ENCODE results near the gene RAB15. TPM values are rescaled to one million over a fixed set of nuclear protein-coding genes. Genes with fewer than 3 reads are reported as not detected.

The RAB15 gene
- total and polyA plus RNA-seq, 2 of the 8 experiments (the other 6 are each of a cell fraction or from before 2014, with no cell fraction given): 38.8 to 58.1 TPM

DNA sequence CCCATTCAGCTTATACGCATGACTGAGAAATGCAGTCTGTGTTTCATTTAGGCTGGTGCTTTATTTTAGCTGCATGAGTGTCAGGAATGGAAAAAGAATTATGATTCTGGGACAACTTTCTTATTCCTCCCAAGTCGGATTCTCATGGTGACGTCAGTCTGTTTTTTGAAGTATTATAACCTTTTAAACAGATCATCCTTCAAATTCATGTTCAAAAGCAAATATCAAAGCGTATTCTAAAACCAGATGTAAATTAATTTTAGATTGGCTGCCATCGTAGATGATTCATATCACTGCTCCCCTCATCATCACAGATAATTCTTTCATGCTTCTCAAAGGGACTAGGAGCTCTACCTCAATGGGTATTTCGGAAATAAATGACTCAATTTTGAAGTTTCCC, 29.6 kb upstream of the RAB15 start:
- Histone ChIP-seq H3K79me1 (ENCODE audit: low read depth, low read length) (no peaks in the 10 kb centered on the region; the same call in 1 of the 2 replicates), H3K18ac (ENCODE audit: extremely low read depth, low read length) (no peak overlapping the region), H2AK5ac (ENCODE audit: low read depth, low read length) (no peak overlapping the region), H2AFZ (ENCODE audit: low read length) (no peak overlapping the region), H3K4ac (replicated peaks; ENCODE audit: insufficient read length, low read depth, low read length) (no peak overlapping the region), H2BK20ac (ENCODE audit: low read length) (no peak overlapping the region), H3K4me2 (ENCODE audit: insufficient read depth in 1 of 2, low read depth in 2 of 2, low read length in 2 of 2) (no peak overlapping the region), H2BK5ac (ENCODE audit: low read depth, low read length) (no peak overlapping the region), H2BK120ac (replicated peaks; ENCODE audit: low read depth, low read length) (no peak overlapping the region), H4K8ac (ENCODE audit: extremely low read depth, insufficient read depth, low read length) (no peak overlapping the region), H3K9me3 (ENCODE audit: insufficient read depth in 2 of 2, low read depth in 1 of 2, low read length in 1 of 2) (no peaks in the 10 kb centered on the region), H4K20me1 (replicated peaks in 1 of 2; ENCODE audit: control insufficient read depth in 1 of 2, insufficient read depth in 2 of 2, low read length in 2 of 2) (no peaks in the 10 kb centered on the region), H4K5ac (ENCODE audit: insufficient read length, low read depth, low read length) (no peak overlapping the region), H4K91ac (replicated peaks; ENCODE audit: insufficient read length, low read length) (no peak overlapping the region), H2BK15ac (ENCODE audit: low read length) (no peak overlapping the region), H3K27me3 (replicated peaks in 1 of 4; ENCODE audit: control insufficient read depth in 3 of 4, extremely low read depth in 1 of 4, insufficient read depth in 3 of 4, low read length in 3 of 4) (no peaks in the 10 kb centered on the region), H3K4me3 (ENCODE audit: extremely low read depth in 1 of 4, insufficient read depth in 2 of 4, low read depth in 3 of 4, low read length in 4 of 4) (no peak overlapping the region), H3K9ac (replicated peaks in 1 of 4; ENCODE audit: extremely low read depth in 1 of 4, low read depth in 3 of 4, low read length in 3 of 4) (no peak overlapping the region), H3K14ac (ENCODE audit: insufficient read length) (no peak overlapping the region), H3K23ac (ENCODE audit: insufficient read length) (no peak overlapping the region), H3K4me1 (replicated peaks in 1 of 4; ENCODE audit: control insufficient read depth in 3 of 4, insufficient read depth in 4 of 4, low read length in 3 of 4) (peaks cover 0 to 2% (median 0%) of the 10 kb centered on the region in 4 experiments; a peak in 3 of 7 replicates), H3K36me3 (ENCODE audit: control insufficient read depth in 2 of 4, insufficient read depth in 4 of 4, low read length in 3 of 4) (no peaks in the 10 kb centered on the region), H3K79me2 (ENCODE audit: control insufficient read depth in 1 of 2, insufficient read depth in 2 of 2, low read length in 2 of 2) (no peaks in the 10 kb centered on the region; a peak in 1 of 4 replicates), H3K56ac (replicated peaks; ENCODE audit: insufficient read length, low read depth, low read length) (no peak overlapping the region), H2BK12ac (ENCODE audit: low read depth, low read length) (no peak overlapping the region), H3K27ac (ENCODE audit: low read depth, low read length) (no peak overlapping the region), H3K23me2 (ENCODE audit: low read depth, low read length) (no peaks in the 10 kb centered on the region)
- FAIRE-seq (no peak), DNase-seq (ENCODE audit: low read depth in 1 of 2, low spot score in 2 of 2) (no peak)
- POLR2A ChIA-PET (ENCODE audit: partially characterized antibody): no interaction called here
- 94% methylated on average over 6 of the region's 6 CpGs; no CpG with 5 or more reads in 1 of the 2 experiments for WGBS, 2 experiments (ENCODE audit: extremely low coverage in 1 of 2, insufficient coverage in 1 of 2, insufficient read length in 1 of 2, insufficient replicate concordance in 2 of 2, low coverage in 1 of 2, low lambda C conversion rate in 2 of 2, missing lambda C conversion rate in 1 of 2)
- no peak for TF ChIP-seq RBBP5 (IDR thresholded peaks at IDR 0.05; ENCODE audit: borderline replicate concordance, low read depth, low read length)
- TF ChIP-seq CHD1 (IDR thresholded peaks at IDR 0.05; ENCODE audit: low read depth, low read length): no peak
- TF ChIP-seq POLR2AphosphoS5 (IDR thresholded peaks at IDR 0.05; ENCODE audit: low read depth, low read length): no peak
- no peak for TF ChIP-seq RFX5 (IDR thresholded peaks at IDR 0.05; ENCODE audit: borderline replicate concordance, low read depth, low read length)
- TF ChIP-seq SUZ12 (IDR thresholded peaks at IDR 0.05; ENCODE audit: low read length): no peak
- CTCF ChIA-PET (ENCODE audit: partially characterized antibody): interaction anchor here (0.6 to 4.9 kb wide), 5 partner anchors 12 to 52 kb away, joined by 3 to 21 read pairs (median 5); no protein-coding TSS in a partner anchor

Data from H1 (cell line).